GM21825 (cell line): ENCODE results near the gene MRNIP.

Source experiments
- ATAC-seq: cut with Tn5 transposase; IDR thresholded peaks from one replicate; pipeline ENCODE4 v1.9.1; 2021; ENCODE audit warnings: mild to moderate bottlenecking, moderate library complexity; ENCODE audit not compliant: unreplicated experiment

The MRNIP gene

DNA sequence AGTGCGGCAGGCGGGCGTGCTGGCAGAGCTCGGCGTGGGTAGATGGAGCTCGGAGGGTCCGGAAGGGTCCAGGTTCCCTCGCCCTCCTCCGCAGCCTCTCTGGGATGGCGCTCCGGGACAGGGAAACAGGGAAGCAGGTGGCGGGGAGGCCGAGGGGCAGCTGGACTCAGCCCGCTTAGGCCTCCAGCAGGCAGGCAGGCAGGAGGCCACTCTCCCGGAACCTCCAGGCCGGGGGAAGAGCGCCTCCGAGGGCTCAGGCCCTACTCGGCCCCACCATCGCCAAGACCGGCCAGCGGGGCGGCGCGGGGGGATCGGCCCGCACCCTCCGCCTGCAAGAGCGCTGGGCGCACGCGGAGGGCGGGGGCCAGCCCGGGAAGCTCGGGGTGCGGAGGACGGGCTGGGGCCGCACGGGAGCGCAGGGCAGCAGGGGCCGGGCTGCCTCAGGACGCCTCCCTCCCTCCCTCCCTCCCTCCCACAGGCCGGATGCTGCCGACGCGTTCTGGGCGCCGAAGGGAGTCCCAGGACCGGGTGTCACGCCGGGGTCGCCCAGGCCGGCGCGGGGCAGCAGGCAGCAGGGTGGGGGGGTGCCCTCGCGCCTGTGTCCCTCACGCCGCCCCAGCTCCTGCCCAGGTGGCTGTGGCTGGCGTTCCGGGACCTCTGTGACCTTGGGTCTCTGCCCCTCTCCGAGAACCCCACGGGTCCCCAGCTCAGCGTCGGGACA is 52.9 kb downstream of the MRNIP start:
- no peak for ATAC-seq

DNA sequence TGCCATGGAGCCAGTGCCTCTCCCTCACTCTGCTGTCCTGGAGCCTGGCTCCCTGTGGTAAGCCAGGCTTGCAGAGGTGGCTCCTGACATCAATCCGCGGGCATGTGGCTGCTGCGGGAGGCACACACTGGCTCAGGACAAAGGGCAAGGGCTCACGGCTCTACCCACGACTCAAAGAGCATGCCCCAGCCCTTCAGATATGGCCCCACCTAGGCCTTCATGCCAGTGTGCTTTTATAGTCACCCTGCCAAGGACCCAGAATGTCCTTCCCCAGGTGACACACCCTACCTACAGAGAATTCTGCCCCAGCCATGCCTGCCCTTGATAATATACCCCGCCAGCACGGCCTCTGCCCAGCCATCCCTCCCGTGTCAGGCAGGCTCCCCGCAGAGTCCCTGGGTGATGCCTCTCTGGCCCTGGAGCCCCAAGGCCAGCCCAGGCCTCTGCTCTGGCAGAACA is 53.5 kb downstream of the MRNIP start:
- no peak for ATAC-seq

DNA sequence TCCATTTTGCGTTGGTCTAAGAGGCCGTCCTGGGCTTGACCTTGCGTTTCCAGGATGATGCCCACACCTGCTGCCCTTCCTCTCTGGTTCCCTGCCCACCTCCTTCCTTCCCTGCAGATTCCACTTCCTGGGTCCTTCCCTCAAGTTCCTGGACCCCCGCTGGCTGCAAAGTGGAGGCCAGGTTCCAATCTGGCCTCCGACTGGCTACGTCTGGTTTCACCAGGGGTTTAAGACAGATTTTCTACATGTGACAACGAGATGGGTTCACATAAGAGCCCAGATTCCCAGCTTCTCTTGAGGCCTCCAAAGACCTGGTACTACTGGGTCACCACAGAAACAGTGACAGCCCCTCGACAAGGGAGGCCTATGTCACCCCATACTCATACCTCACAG is 54.1 kb downstream of the MRNIP start:
- ATAC-seq: no peak

DNA sequence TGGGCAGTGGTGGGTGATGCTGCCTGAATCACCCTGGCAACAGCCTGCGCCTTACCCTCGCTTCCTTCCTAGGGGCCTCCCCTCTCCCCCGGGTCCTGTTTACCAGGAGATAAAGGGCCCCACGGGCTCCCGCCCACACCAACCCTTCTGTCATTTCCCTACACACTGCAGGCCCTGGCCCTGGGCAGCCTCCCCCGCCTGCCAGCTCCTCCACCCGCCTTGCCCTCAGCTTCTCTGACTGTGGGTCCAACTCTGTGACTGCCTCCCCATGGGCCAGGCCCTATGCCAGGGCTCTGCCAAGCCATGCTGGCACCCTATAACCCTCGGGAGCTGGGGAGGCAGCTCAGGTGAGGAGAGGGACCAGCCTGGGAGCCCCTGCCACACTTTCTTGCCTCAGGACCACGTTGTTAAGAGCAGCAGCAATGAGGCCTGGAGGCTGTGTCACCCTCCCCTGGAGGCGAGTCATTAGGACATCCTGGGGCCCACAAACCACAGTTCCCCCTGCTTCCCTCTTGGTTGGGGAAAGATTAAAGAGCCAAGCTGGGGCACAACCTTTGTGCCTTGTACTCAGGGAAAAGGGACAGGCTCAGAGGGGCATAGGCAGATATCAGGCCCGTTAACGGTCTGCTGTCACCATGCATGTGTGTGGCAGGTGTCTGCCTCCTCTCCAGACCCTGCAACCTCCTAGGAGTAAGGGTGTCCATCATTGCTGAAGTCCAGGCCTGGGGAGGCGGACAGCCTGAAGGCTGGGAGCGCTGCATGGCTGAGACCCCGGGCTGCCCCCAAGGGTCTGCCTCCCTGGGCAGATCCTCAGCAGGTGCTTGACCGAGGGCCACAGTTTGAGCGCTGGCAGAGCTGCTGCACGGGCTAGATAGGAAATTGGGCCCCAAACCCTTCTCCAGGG is 54.7 kb downstream of the MRNIP start:
- no peak for ATAC-seq

DNA sequence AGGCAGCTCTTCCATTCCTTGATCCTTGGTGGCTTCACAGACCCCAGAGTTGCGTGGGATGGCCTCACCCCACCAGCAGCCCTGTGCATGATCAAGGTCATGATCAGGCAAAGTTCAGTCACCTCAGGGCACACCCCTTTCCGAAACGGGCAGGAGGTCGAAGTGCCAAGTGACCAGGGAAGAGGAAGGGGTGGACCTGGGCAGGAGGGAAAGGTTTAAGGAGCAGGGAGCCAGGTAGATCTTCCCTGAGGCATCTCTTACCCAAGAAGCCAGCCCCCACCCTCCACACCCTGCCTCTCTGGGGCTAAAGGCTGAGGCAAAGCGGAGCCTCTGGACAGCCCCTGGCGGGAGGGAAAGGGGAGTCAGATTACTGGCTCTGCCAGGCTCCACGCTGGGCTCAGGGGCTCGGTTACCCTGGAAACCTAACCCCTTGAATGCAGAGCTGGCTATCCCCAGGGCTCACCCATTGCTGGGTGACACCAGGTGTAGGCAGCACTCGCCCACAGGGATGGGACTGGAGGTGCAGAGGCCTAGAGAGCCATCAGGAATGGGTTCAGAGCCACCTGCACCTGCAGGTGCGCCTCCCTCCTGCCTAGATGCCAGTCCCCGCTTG is 55.6 kb downstream of the MRNIP start:
- no peak for ATAC-seq

DNA sequence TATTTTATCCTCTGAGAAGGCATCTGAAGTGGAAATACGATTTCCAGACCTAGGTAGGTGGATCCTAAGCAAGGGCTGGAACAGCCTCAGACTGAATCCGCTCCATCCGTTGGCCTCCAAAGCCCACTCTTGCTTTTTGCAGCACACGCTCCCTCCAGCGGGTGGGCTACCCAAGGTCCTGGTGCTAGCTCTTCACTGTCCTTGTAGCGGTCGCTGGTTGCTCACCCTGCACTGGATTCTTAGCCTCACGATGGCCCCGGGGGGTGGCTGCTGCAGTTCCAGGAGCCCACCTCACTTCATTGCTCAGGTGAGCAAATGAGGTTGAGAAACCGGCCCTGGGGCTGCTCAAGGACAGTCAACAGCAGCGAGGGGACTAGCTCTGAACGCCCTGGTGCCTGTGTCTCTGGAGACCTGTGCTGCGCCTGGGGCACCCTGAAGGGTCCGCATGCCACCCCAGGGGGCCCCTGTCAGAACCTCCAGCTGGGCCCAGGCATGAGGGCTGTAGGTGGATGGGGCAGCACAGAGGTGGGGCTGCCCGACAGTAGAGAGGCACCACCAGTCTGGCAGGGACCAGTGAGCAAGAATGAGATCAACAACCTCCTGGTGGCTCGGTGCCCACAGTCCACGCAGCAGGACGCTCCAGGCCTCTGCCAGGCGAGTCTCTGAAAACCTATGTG is 56.3 kb downstream of the MRNIP start:
- no peak for ATAC-seq

DNA sequence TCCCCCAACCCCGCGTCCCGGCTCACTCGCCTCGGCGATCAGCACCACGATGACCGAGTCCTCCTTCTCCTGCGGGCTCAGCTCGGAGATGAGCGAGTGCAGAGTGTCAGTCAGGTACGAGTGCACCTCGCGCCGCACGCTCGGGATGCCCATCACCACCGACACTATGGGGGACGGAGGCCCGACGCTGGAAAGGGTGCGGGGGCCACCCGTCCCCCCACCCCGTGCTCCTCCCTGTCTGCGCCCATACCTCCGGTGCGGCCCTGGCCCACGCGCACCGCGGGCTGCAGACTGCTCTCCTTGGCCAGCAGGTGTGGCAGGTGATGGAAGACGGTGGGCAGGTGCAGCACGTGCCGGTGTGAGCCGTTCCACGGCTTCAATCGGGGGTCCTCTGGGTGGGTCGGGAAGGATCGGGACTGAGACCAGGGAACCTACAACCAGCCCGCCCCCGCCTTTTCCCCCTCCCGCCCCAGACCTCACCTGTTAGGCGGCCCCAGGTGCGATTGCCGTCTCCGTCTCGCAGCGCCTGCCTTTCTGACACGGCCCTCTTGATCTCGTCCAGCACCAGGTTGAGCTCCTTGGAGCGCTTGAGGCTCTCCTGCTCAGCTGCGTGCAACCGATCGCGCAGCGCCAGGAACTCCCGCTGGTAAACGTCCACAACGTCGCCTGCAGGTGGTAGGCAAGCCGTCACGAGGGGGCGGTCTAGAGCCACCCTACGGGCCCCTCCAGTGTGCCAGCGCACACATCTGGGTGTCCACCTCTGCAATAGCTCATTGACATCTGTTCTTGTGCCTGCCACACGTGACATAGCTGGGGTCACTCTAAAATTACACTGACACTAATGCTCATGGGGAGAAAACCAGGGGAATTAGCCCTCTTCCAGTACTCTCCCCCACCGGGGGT is 57.1 kb downstream of the MRNIP start:
- peak; percentile 29 for ATAC-seq

DNA sequence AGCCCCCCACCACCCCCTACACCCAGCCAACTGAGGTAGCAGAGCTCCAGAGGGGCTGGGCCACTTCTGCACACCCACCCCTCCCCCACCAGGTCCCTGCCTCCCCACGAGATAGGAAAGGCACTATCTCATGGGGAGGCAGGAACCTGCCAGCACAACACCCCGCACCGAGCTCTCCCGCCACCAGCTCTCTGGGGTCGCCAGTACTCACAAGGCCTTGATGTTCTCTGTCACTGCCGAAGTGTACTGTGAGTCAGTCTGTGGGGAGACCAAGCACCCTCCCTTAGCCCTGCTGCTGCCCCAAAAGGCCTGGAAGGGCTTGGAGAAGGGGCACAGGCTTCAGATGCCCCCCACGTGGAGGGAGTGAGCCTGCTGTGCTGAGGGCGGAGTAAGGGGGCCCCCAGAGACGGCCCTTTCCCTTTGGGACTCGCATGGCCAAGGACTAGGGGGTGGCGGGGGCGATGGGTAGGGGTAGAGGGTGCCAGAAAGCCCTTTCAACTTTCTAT is 57.9 kb downstream of the MRNIP start:
- ATAC-seq: no peak

DNA sequence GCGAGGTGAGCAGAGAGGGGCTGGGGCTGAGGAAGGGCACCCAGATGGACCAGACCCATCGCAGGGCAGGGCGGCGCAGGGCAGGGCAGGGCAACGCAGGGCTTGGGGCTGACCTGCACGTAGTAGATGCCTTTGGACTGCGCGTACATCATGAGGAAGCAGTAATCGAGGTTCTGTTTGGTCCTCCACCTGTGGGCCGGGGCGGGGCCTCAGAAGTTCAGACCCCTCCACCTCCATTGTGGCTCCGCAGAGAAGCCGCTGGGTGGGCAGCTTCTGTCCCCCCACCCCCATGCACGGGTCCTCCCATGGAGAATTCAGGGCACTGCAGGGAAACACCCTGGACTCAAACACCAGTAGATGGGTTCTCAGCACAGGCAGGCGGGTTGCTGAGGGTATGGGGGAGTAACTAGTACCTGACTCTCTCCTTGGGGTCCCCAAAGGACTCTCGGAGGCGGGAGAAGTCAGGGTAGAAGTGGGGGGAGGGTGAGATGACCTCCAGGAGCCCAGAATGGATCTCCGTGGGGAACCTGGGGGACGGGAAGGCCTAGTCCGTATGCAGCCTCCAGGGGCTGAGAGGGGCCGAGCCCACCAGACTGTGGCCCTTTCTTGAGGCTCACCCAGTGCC is 58.4 kb downstream of the MRNIP start:
- no peak for ATAC-seq

DNA sequence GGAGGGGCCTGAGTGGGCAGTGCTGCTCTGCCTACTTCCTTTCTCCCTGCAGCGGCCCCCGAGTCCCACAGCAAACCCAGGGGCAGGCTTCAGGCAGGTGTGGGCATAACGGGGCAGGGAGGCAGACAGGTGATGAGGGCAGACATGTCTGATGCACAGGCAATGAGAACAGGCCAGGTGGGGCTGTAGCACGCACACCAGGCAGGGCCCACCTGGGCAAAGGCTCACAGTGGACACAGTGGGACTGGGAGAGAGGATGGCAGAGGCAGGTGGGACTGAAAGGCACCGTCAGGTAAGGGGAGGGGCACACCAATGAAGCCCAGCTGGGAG is 59.0 kb downstream of the MRNIP start:
- no peak for ATAC-seq

DNA sequence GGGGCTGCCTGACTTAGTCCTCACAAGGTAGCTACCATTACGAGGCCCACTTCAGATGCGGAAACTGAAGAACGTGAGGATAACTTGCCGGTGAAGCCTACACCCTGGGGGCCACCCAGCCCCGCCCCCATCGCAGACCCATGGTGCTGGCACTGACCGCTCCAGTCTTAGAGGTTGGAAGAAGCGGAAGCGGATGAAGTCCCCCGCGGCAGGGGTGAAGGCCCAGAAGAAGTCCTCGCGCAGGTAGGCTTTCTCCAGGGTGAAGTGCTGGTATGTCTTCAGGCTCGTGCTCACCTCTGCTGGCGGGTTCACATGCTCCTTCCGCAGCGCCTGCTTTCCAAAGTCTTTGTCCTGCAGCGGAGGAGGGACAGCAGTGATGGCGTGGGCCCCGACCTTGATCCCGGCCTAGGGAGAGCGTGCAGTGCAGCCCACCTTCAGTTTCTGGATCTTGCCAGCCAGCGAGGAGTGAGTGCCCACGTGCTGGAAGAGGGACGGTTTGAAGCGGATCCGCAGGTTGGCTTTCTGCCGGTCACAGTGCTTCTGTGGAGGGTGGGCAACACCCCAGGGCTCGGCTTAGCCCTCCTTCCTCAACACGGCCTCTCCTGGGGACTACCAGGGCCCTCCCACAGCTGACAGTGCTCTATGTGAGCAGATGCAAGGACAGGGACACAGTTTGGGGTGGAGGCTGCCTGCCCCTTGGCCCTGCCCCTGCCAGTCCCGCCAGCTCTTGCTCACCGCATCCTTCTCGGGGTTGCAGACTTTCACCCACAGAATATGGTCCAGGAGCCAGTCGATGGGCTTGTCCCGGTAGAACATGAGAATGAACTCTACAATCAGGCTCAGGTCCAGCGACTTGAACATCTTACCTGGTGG is 59.6 kb downstream of the MRNIP start:
- no peak for ATAC-seq

DNA sequence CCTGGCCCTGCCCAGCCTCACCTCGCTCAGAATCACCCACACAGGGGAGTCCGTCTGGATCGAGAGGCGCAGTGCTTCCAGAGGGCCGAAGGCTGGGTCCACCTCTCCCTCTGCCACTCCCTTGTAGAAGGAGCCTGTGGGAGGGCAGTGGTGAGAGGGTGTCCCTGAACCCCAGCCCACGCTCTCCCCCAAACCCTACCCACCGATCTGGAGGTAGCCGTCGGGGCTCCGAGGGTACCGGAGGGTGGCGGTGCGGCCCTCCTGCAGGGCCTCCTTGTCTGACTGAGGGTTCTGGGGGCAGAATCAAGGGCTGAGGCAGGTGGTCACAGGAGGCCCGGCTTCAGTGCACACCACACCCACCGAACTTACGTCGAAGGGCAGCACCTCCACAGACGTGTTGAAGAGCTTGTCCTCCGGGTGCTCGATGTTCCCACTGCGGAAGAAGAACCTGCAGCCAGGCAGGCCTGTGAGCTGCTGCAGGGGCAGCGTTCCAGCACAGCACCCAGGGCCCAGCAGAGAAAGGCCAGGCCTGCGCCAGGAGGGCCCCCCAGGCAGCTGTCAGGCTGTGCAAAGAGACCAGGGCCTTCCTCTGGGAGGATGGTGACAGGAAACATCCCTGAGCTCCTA is 60.4 kb downstream of the MRNIP start:
- no peak for ATAC-seq

DNA sequence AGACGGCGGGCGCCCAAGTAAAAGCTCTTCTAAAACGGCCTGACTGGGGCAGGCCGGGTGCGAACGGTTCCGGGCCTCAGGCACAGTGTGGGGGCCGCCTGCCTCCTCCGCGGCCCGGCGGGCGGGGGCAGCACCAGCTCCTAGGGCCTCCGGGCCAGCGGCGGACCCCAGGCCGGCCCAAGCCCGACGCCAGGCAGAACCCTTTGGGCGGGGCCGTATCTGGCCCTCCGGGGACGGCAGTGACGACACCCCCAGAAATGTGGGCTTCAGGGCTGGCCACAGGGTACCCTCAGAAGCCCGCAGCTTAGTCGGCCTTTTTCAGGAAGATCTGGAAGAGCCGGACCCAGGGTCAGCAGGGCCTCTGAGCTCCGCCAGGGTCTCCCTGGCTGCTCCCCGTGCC is 60.9 kb downstream of the MRNIP start:
- no peak for ATAC-seq

DNA sequence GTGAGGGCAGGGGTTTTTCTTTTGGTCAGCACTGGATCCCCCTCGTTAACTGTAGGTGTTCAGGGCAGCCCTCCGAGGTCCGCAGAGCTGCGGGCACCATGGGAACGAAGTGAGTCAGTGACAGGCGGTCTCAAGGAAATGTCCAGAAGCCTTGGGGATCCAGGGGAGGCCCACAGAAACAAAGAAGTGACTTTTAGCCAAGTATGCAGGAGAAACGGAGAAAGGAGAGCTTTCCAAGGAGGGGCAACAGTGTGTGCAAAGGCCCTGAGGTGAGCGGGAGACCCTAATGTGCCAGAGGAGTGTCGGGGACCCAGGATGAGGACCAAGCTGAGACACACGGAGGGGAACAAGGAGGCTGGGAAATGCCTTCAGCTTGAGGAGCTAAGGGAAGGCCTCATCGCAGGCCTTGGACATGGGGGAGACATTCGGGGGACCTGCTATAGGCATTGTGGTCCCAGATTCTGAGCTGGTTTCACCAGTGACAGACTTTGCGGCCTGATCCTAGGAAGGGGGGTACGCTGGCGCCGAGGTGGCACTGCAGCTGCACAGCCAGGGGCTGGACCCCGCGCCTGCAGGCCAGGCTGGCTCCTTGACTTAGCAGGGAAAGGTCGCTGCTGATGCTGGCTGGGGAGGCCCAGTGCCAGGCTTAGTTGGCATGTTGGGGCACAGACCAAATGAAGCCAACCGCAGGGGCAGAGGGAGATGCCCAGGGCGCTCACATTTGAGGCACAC is 61.6 kb downstream of the MRNIP start:
- ATAC-seq: no peak

DNA sequence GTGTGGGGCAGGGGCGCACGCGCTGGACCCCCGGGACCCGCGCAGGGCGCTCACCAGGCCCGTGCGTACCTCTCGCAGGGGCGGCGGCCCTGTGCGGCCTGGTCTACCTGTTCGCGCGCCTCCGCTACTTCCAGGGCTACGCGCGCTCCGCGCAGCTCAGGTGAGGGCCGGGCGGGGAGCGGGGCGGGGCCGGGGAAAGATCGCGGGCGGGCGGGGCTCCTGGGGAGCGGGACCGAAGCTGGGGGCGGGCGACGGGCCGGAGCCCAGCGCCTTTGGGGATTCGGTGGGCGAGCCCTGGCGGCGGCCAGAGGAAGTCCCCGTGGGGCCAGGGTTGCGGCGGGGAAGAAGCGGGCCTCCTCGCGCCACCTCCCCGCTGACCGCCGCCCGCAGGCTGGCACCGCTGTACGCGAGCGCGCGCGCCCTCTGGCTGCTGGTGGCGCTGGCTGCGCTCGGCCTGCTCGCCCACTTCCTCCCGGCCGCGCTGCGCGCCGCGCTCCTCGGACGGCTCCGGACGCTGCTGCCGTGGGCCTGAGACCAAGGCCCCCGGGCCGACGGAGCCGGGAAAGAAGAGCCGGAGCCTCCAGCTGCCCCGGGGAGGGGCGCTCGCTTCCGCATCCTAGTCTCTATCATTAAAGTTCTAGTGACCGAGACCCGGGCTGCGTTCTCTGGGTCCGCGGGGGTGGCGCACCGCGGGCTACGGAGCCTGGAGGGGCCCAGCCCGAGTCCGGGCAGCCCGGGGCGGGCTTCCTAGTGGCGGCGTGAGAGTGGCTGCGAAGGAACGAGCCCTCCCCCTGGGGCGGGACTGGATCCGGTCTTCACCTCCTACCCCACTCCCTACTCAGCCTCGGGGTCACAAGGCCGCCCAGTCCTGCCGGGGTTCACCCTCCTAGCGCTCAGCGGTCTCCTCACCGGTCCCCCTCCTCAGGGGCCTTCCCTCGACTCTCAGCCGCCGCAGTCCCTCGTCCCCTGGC is 62.5 kb downstream of the MRNIP start:
- ATAC-seq: peak; percentile 73
